GM12878 (cell line): ENCODE data around the gene PPAN. TPM values are rescaled to one million over a fixed set of nuclear protein-coding genes. Genes with fewer than 3 reads are reported as not detected.

ENCODE experiments used
- CBX3 ChIP-seq: fragments of 200-600 bp; sonication (generic); IDR thresholded peaks from 2 replicates; pipeline ENCODE4 v1.6.1; 2016; ENCODE audit warnings: low read depth, borderline replicate concordance
- CHD1 ChIP-seq: IDR thresholded peaks from 2 replicates; pipeline ENCODE4 v1.6.1; 2012; ENCODE audit warnings: low read depth, low read length, improper control_type of control experiment
- CREM ChIP-seq: IDR thresholded peaks from 2 replicates; pipeline ENCODE4 v1.6.1; 2014; ENCODE audit warnings: antibody characterized with exemption, low read depth
- FOS ChIP-seq: IDR thresholded peaks from 3 replicates; pipeline ENCODE4 v1.6.1; 2011; ENCODE audit warnings: borderline replicate concordance; ENCODE audit not compliant: insufficient read length; ENCODE audit errors: extremely low read depth
- IKZF2 ChIP-seq, 2 experiments: fragments of 450-650 bp; IDR thresholded peaks; 2 replicates each; pipeline ENCODE4 v1.6.1; 2017; ENCODE audit warnings: mild to moderate bottlenecking in 2 of 2, moderate library complexity in 2 of 2
- JUND ChIP-seq: IDR thresholded peaks from 2 replicates; pipeline ENCODE4 v1.6.1; 2012; ENCODE audit warnings: low read depth, mild to moderate bottlenecking, low read length, improper control_type of control experiment, moderate library complexity
- MLLT1 ChIP-seq: fragments of 450-650 bp; IDR thresholded peaks from 2 replicates; pipeline ENCODE4 v1.6.1; 2016; ENCODE audit warnings: mild to moderate bottlenecking
- MTA3 ChIP-seq: IDR thresholded peaks from 2 replicates; pipeline ENCODE4 v1.6.1; 2012; ENCODE audit warnings: low read length, inconsistent platforms, borderline replicate concordance
- NR2F1 ChIP-seq: fragments of 450-650 bp; conservative IDR thresholded peaks from 2 replicates; pipeline ENCODE4 v1.6.1; 2017; ENCODE audit warnings: mild to moderate bottlenecking
- PML ChIP-seq: IDR thresholded peaks from 2 replicates; pipeline ENCODE4 v1.6.1; 2012; ENCODE audit warnings: low read length, inconsistent platforms
- POU2F2 ChIP-seq: IDR thresholded peaks from 3 replicates; pipeline ENCODE4 v1.6.1; 2011; ENCODE audit warnings: low read depth, mild to moderate bottlenecking, low read length, borderline replicate concordance
- RBBP5 ChIP-seq: fragments of 200-600 bp; sonication (generic); conservative IDR thresholded peaks from 2 replicates; pipeline ENCODE4 v1.6.1; 2016
- SMAD1 ChIP-seq: fragments of 450-650 bp; IDR thresholded peaks from 2 replicates; pipeline ENCODE4 v1.6.1; 2018; ENCODE audit warnings: mild to moderate bottlenecking, low read depth; ENCODE audit not compliant: partially characterized antibody
- SMAD5 ChIP-seq: IDR thresholded peaks from 2 replicates; pipeline ENCODE4 v1.6.1; 2016; ENCODE audit warnings: antibody characterized with exemption, low read depth
- SRF ChIP-seq, 2 experiments: IDR thresholded peaks; 2 replicates each; pipeline ENCODE4 v1.6.1; 2011; ENCODE audit warnings: low read depth in 2 of 2, low read length in 2 of 2, mild to moderate bottlenecking in 1 of 2, moderate library complexity in 1 of 2
- TAF1 ChIP-seq: IDR thresholded peaks from 2 replicates; pipeline ENCODE4 v1.6.1; 2011; ENCODE audit warnings: mild to moderate bottlenecking, low read depth, low read length, borderline replicate concordance
- TARDBP ChIP-seq: IDR thresholded peaks from 2 replicates; pipeline ENCODE4 v1.6.1; 2016; ENCODE audit warnings: borderline replicate concordance
- TCF12 ChIP-seq: IDR thresholded peaks from 2 replicates; pipeline ENCODE4 v1.6.1; 2011; ENCODE audit warnings: low read depth, mild to moderate bottlenecking, low read length
- ZNF217 ChIP-seq: fragments of 450-650 bp; IDR thresholded peaks from 2 replicates; pipeline ENCODE4 v1.6.1; 2017; ENCODE audit warnings: antibody characterized with exemption, mild to moderate bottlenecking
- ZSCAN29 ChIP-seq: fragments of 450-650 bp; IDR thresholded peaks from 2 replicates; pipeline ENCODE4 v1.6.1; 2017; ENCODE audit warnings: mild to moderate bottlenecking, moderate library complexity
- polyA plus RNA-seq, 11 experiments: library from polyadenylated mRNA; depleted of rRNA in 4 of 11; unstranded in 6 of 11; stranded (reverse) in 5 of 11; fragments of >200 nt; fragmentation: Nextera tagmentation in 4 of 11; fragmentation: Illumina TruSeq in 1 of 11; extraction: Ambion mirVana in 4 of 11; extraction: Trizol in 1 of 11; gene quantifications; 1 replicate in 1 of 11; 2 replicates in 10 of 11; pipeline versions ENCODE4 v1.2.1 to v1.2.3, GENCODE V29; 2011 to 2016; ENCODE audit warnings: inconsistent platforms in 2 of 11, missing spikeins in 2 of 11, low read depth in 1 of 11
- total RNA-seq, 4 experiments: library from RNA; depleted of rRNA in 3 of 4; stranded (reverse); fragments of >200 nt in 3 of 4; fragmentation: Illumina TruSeq in 1 of 4; extraction: Trizol in 1 of 4; gene quantifications; 2 replicates each; pipeline versions ENCODE4 v1.2.1 to v1.2.3, GENCODE V29; 2013 to 2021
- TF ChIP-seq, protein P1 (sequence below): IDR thresholded peaks from 2 replicates; pipeline ENCODE4 v1.6.1; 2011; ENCODE audit warnings: low read depth, mild to moderate bottlenecking, low read length, moderate library complexity, borderline replicate concordance; ENCODE audit errors: extremely low read depth
- TF ChIP-seq, protein P2 (sequence below): fragments of 450-650 bp; formaldehyde crosslinking; IDR thresholded peaks from 2 replicates; pipeline ENCODE4 v1.5.0; 2022; ENCODE audit warnings: mild to moderate bottlenecking, missing genetic modification characterization
- TF ChIP-seq, protein P3 (sequence below): fragments of 450-650 bp; IDR thresholded peaks from 2 replicates; pipeline ENCODE4 v1.6.1; 2016; ENCODE audit warnings: mild to moderate bottlenecking, moderate library complexity, borderline replicate concordance

Gene PPAN
- total and polyA plus RNA-seq, 10 of the 15 experiments (the other 5 are each of a cell fraction or from before 2014, with no cell fraction given), result 2.1 to 171 (median 108) TPM

- TF ChIP-seq SRF (IDR thresholded peaks at IDR 0.05; ENCODE audit: low read depth in 2 of 2, low read length in 2 of 2) (no peak), ZNF217 (no peak), POU2F2 (no peak; the same call in 2 of the 3 replicates), IKZF2 (IDR thresholded peaks at IDR 0.05) (no peak), MLLT1 (no peak), CREM (no peak; the same call in 1 of the 2 replicates), MTA3 (no peak; the same call in 1 of the 2 replicates), TCF12 (0 out of 2 replicates have a peak, but pooled peaks have one; percentile 22), ZSCAN29 (no peak), SMAD5 (peak; percentile 45), TARDBP (no peak; the same call in 1 of the 2 replicates), CBX3 (no peak), CHD1 (no peak), NR2F1 (no peak), SMAD1 (no peak), PML (no peak), RBBP5 (no peak), JUND (no peak), TAF1 (peak; percentile 26; the same call in 1 of the 2 replicates), FOS (no peak)
- TF ChIP-seq, protein P1, sequence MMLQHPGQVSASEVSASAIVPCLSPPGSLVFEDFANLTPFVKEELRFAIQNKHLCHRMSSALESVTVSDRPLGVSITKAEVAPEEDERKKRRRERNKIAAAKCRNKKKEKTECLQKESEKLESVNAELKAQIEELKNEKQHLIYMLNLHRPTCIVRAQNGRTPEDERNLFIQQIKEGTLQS, result no peak
- TF ChIP-seq, protein P2, sequence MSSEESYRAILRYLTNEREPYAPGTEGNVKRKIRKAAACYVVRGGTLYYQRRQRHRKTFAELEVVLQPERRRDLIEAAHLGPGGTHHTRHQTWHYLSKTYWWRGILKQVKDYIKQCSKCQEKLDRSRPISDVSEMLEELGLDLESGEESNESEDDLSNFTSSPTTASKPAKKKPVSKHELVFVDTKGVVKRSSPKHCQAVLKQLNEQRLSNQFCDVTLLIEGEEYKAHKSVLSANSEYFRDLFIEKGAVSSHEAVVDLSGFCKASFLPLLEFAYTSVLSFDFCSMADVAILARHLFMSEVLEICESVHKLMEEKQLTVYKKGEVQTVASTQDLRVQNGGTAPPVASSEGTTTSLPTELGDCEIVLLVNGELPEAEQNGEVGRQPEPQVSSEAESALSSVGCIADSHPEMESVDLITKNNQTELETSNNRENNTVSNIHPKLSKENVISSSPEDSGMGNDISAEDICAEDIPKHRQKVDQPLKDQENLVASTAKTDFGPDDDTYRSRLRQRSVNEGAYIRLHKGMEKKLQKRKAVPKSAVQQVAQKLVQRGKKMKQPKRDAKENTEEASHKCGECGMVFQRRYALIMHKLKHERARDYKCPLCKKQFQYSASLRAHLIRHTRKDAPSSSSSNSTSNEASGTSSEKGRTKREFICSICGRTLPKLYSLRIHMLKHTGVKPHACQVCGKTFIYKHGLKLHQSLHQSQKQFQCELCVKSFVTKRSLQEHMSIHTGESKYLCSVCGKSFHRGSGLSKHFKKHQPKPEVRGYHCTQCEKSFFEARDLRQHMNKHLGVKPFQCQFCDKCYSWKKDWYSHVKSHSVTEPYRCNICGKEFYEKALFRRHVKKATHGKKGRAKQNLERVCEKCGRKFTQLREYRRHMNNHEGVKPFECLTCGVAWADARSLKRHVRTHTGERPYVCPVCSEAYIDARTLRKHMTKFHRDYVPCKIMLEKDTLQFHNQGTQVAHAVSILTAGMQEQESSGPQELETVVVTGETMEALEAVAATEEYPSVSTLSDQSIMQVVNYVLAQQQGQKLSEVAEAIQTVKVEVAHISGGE (CRISPR knock-in tag), result no peak
- TF ChIP-seq, protein P3, sequence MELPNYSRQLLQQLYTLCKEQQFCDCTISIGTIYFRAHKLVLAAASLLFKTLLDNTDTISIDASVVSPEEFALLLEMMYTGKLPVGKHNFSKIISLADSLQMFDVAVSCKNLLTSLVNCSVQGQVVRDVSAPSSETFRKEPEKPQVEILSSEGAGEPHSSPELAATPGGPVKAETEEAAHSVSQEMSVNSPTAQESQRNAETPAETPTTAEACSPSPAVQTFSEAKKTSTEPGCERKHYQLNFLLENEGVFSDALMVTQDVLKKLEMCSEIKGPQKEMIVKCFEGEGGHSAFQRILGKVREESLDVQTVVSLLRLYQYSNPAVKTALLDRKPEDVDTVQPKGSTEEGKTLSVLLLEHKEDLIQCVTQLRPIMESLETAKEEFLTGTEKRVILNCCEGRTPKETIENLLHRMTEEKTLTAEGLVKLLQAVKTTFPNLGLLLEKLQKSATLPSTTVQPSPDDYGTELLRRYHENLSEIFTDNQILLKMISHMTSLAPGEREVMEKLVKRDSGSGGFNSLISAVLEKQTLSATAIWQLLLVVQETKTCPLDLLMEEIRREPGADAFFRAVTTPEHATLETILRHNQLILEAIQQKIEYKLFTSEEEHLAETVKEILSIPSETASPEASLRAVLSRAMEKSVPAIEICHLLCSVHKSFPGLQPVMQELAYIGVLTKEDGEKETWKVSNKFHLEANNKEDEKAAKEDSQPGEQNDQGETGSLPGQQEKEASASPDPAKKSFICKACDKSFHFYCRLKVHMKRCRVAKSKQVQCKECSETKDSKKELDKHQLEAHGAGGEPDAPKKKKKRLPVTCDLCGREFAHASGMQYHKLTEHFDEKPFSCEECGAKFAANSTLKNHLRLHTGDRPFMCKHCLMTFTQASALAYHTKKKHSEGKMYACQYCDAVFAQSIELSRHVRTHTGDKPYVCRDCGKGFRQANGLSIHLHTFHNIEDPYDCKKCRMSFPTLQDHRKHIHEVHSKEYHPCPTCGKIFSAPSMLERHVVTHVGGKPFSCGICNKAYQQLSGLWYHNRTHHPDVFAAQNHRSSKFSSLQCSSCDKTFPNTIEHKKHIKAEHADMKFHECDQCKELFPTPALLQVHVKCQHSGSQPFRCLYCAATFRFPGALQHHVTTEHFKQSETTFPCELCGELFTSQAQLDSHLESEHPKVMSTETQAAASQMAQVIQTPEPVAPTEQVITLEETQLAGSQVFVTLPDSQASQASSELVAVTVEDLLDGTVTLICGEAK, result no peak
Observed at GRCh38 chr19:10114651-10115391, 8.7 kb downstream of the PPAN start (continued).
